GM23248 (cell line): ENCODE measurements around the gene SAXO2. TPM values are rescaled to one million over a fixed set of nuclear protein-coding genes. Genes with fewer than 3 reads are reported as not detected.
"Not testable (repeated sequence)": the region's sequence is repeated elsewhere in the genome, so short reads cannot be mapped to it uniquely, and the experiment has no call there.

Source experiments
- DNase-seq: peaks from one replicate; pipeline ENCODE4 v3.0.0-alpha.2; 2015
- H2AFZ ChIP-seq: fragments of 200-600 bp; sonication (generic); 2 replicates; pipeline ENCODE4 v1.6.1; 2016; ENCODE audit warnings: antibody characterized with exemption
- H3F3A ChIP-seq: fragments of 200-600 bp; sonication (generic); 2 replicates; pipeline ENCODE4 v1.6.1; 2016; ENCODE audit warnings: mild to moderate bottlenecking, antibody characterized with exemption, mixed run types; ENCODE audit not compliant: insufficient read depth
- H3K27ac ChIP-seq: fragments of 200-600 bp; sonication (generic); 2 replicates; pipeline ENCODE4 v1.5.1; 2016; ENCODE audit warnings: mild to moderate bottlenecking
- H3K27me3 ChIP-seq: fragments of 200-600 bp; sonication (generic); replicated peaks from 2 replicates; pipeline ENCODE4 v1.6.1; 2016; ENCODE audit warnings: mild to moderate bottlenecking; ENCODE audit not compliant: insufficient read depth
- H3K36me3 ChIP-seq: fragments of 200-600 bp; sonication (generic); 2 replicates; pipeline ENCODE4 v1.6.1; 2016; ENCODE audit warnings: low read depth, mild to moderate bottlenecking
- H3K4me1 ChIP-seq: fragments of 200-600 bp; sonication (generic); 2 replicates; pipeline ENCODE4 v1.6.1; 2016; ENCODE audit warnings: mild to moderate bottlenecking; ENCODE audit not compliant: insufficient read depth
- H3K4me2 ChIP-seq: fragments of 200-600 bp; sonication (generic); one replicate; pipeline ENCODE4 v1.6.1; 2016; ENCODE audit warnings: mild to moderate bottlenecking; ENCODE audit not compliant: unreplicated experiment
- H3K4me3 ChIP-seq: fragments of 200-600 bp; sonication (generic); 2 replicates; pipeline ENCODE4 v1.5.1; 2016; ENCODE audit warnings: mild to moderate bottlenecking
- H3K79me2 ChIP-seq: fragments of 200-600 bp; sonication (generic); 2 replicates; pipeline ENCODE4 v1.6.1; 2016; ENCODE audit warnings: mild to moderate bottlenecking; ENCODE audit not compliant: insufficient read depth
- H3K9ac ChIP-seq: fragments of 200-600 bp; sonication (generic); 2 replicates; pipeline ENCODE4 v1.6.1; 2016; ENCODE audit warnings: mild to moderate bottlenecking
- H3K9me2 ChIP-seq: fragments of 200-600 bp; sonication (generic); 2 replicates; pipeline ENCODE4 v1.6.1; 2016; ENCODE audit warnings: mixed run types, mild to moderate bottlenecking, moderate library complexity; ENCODE audit not compliant: insufficient read depth
- H3K9me3 ChIP-seq: fragments of 200-600 bp; sonication (generic); one replicate; pipeline ENCODE4 v1.6.1; 2017; ENCODE audit warnings: low read depth
- H4K20me1 ChIP-seq: fragments of 200-600 bp; sonication (generic); 2 replicates; pipeline ENCODE4 v1.6.0; 2016; ENCODE audit not compliant: insufficient read depth
- EZH2 ChIP-seq: fragments of 200-600 bp; sonication (generic); IDR thresholded peaks from 2 replicates; pipeline ENCODE4 v1.6.1; 2018; ENCODE audit warnings: antibody characterized with exemption, mild to moderate bottlenecking; ENCODE audit not compliant: insufficient read depth, poor library complexity, severe bottlenecking
- EZH2phosphoT487 ChIP-seq: fragments of 200-600 bp; sonication (generic); IDR thresholded peaks from 2 replicates; pipeline ENCODE4 v1.6.1; 2018; ENCODE audit warnings: antibody characterized with exemption, moderate library complexity, mild to moderate bottlenecking, low read depth; ENCODE audit not compliant: insufficient read depth
- WGBS, 2 experiments: methylation state at CpG; one replicate each; pipeline ENCODE4 v1.1.6; 2015 to 2017; ENCODE audit warnings: low lambda C conversion rate in 2 of 2, low coverage in 1 of 2; ENCODE audit errors: missing lambda C conversion rate in 2 of 2; 5-methylcytosine and 5-hydroxymethylcytosine counted together
- in situ Hi-C: fragments of 300-500 bp; cut with MboI; formaldehyde crosslinking; loops from 2 replicates; pipeline ENCODE4 v1.15.0; 2020
- polyA plus RNA-seq: library from polyadenylated mRNA; unstranded; fragments of >200 nt; fragmentation: Nextera tagmentation; extraction: Ambion mirVana; gene quantifications from 2 replicates; pipeline ENCODE4 v1.2.1, GENCODE V29; 2016
- total RNA-seq: library from RNA; depleted of rRNA; stranded (reverse); fragments of >200 nt; shearing (Covaris generic); gene quantifications from 2 replicates; pipeline ENCODE4 v1.2.3, GENCODE V29; 2014

SAXO2 gene
- total and polyA plus RNA-seq, 2 experiments from 2014 or later, result 0.51 TPM; not detected in 1

- in situ Hi-C loops, result no loop called here
These were observed 31.4 kb upstream of the SAXO2 start for GRCh38 chr15:82231233-82231632.

GRCh38 chr15:82231842-82232241 is 30.8 kb upstream of the SAXO2 start:
- no peaks in the 10 kb centered on the region for H3K27me3 ChIP-seq
- no peak overlapping the region for H3K9ac ChIP-seq
- H3K79me2 ChIP-seq, result peaks cover 20% of the 10 kb centered on the region
- H2AFZ ChIP-seq, result no peak overlapping the region
- 0 out of 2 replicates have a peak, but pooled peaks cover 5% of the 10 kb centered on the region for H3K4me1 ChIP-seq
- no peaks in the 10 kb centered on the region for H3K9me3 ChIP-seq
- DNase-seq, result no peak
- no peak overlapping the region for H3K4me3 ChIP-seq
- no peaks in the 10 kb centered on the region for H3F3A ChIP-seq
- TF ChIP-seq EZH2phosphoT487, result no peak
- TF ChIP-seq EZH2, result no peak
- in situ Hi-C loops, result no loop called here
- H4K20me1 ChIP-seq, result 0 out of 2 replicates have a peak, but pooled peaks cover 3% of the 10 kb centered on the region
- no peaks in the 10 kb centered on the region for H3K9me2 ChIP-seq
- H3K36me3 ChIP-seq, result peaks cover 17% of the 10 kb centered on the region; the same call in 1 of the 2 replicates
- H3K4me2 ChIP-seq, result no peak overlapping the region
- no peak overlapping the region for H3K27ac ChIP-seq
- 73 to 89% methylated on average over 2 of the region's 2 CpGs for WGBS, 2 experiments

More at GRCh38 chr15:82231233-82231632, 31.4 kb upstream of the SAXO2 start:
- DNase-seq, result no peak
- 75 to 79% methylated on average over 2 of the region's 2 CpGs for WGBS, 2 experiments
- H2AFZ ChIP-seq, result no peak overlapping the region
- H3K27ac ChIP-seq, result no peak overlapping the region
- TF ChIP-seq EZH2, result no peak
- no peak for TF ChIP-seq EZH2phosphoT487
- no peak overlapping the region for H3K9ac ChIP-seq
- H3K4me2 ChIP-seq, result no peak overlapping the region
- 0 out of 2 replicates have a peak, but pooled peaks cover 3% of the 10 kb centered on the region for H4K20me1 ChIP-seq
- 0 out of 2 replicates have a peak, but pooled peaks cover 5% of the 10 kb centered on the region for H3K4me1 ChIP-seq
- H3K4me3 ChIP-seq, result no peak overlapping the region
- no peaks in the 10 kb centered on the region for H3K9me3 ChIP-seq
- H3K36me3 ChIP-seq, result peaks cover 22% of the 10 kb centered on the region; the same call in 1 of the 2 replicates
- no peaks in the 10 kb centered on the region for H3F3A ChIP-seq
- no peaks in the 10 kb centered on the region for H3K27me3 ChIP-seq
- H3K9me2 ChIP-seq, result no peaks in the 10 kb centered on the region
- peaks cover 14% of the 10 kb centered on the region for H3K79me2 ChIP-seq

GRCh38 chr15:82237944-82238534 is 24.6 kb upstream of the SAXO2 start:
- H3K9me2 ChIP-seq, H3F3A ChIP-seq, in situ Hi-C loops, H4K20me1 ChIP-seq, H2AFZ ChIP-seq, H3K9me3 ChIP-seq, H3K9ac ChIP-seq, H3K27ac ChIP-seq, H3K27me3 ChIP-seq, H3K4me1 ChIP-seq, H3K4me2 ChIP-seq, H3K4me3 ChIP-seq, DNase-seq: not testable (repeated sequence)
- 63 to 66% methylated on average over 3 of the region's 3 CpGs for WGBS, 2 experiments
- H3K79me2 ChIP-seq, result peaks cover 24% of the 10 kb centered on the region
- H3K36me3 ChIP-seq, result peaks cover 30% of the 10 kb centered on the region; the same call in 1 of the 2 replicates

- peaks cover 23% of the 10 kb centered on the region for H3K79me2 ChIP-seq
- 86 to 91% methylated on average over 5 of the region's 5 CpGs for WGBS, 2 experiments
- no peaks in the 10 kb centered on the region for H4K20me1 ChIP-seq
- H3K9me3 ChIP-seq, result no peaks in the 10 kb centered on the region
- H3F3A ChIP-seq, result no peaks in the 10 kb centered on the region
- no peak overlapping the region for H2AFZ ChIP-seq
- H3K27me3 ChIP-seq, result no peaks in the 10 kb centered on the region
- TF ChIP-seq EZH2phosphoT487 (no peak), EZH2 (no peak)
- H3K4me2 ChIP-seq, result no peak overlapping the region
- H3K9me2 ChIP-seq, result no peaks in the 10 kb centered on the region
- H3K4me1 ChIP-seq, result no peaks in the 10 kb centered on the region
- in situ Hi-C loops, result no loop called here
- H3K36me3 ChIP-seq, result peaks cover 35% of the 10 kb centered on the region; the same call in 1 of the 2 replicates
- no peak overlapping the region for H3K9ac ChIP-seq
- H3K4me3 ChIP-seq, result no peak overlapping the region
- H3K27ac ChIP-seq, result no peak overlapping the region
- DNase-seq, result no peak
These were observed 22.8 kb upstream of the SAXO2 start for GRCh38 chr15:82239685-82240391.

- Histone ChIP-seq H3K79me2 (peaks cover 20% of the 10 kb centered on the region), H3K36me3 (peaks cover 33% of the 10 kb centered on the region; the same call in 1 of the 2 replicates)
- in situ Hi-C loops, H3F3A ChIP-seq, H3K9me3 ChIP-seq, H3K9ac ChIP-seq, H4K20me1 ChIP-seq, H3K4me2 ChIP-seq, H3K27me3 ChIP-seq, H3K27ac ChIP-seq, H2AFZ ChIP-seq, H3K4me3 ChIP-seq, H3K4me1 ChIP-seq, H3K9me2 ChIP-seq: not testable (repeated sequence)
- 10 to 13% methylated on average over 1 of the region's 1 CpG for whole genome bisulfite sequencing, 2 experiments
- peak; percentile 66 for DNase-seq
These were observed 20.6 kb upstream of the SAXO2 start for GRCh38 chr15:82241836-82242499.

GRCh38 chr15:82243644-82244043 is 19.0 kb upstream of the SAXO2 start:
- in situ Hi-C loops, H3K9ac ChIP-seq, H3K9me2 ChIP-seq, H3K4me3 ChIP-seq, H3K4me2 ChIP-seq, DNase-seq, H2AFZ ChIP-seq, H3K27me3 ChIP-seq, H3K27ac ChIP-seq, H3K9me3 ChIP-seq, H4K20me1 ChIP-seq: not testable (repeated sequence)
- Histone ChIP-seq H3F3A (peaks cover 16% of the 10 kb centered on the region; the same call in 1 of the 2 replicates), H3K36me3 (peaks cover 25% of the 10 kb centered on the region; the same call in 1 of the 2 replicates), H3K79me2 (peaks cover 22% of the 10 kb centered on the region), H3K4me1 (peaks cover 12% of the 10 kb centered on the region)
- WGBS, 2 experiments, result 72 to 73% methylated on average over 4 of the region's 5 CpGs
